Adrenal gland (tissue), 12 donors: ENCODE results near the gene PRDM10. TPM values are rescaled to one million over a fixed set of nuclear protein-coding genes. Genes with fewer than 3 reads are reported as not detected.

Experiments used
- DNase-seq, 7 donors: peaks; one replicate each; pipeline ENCODE4 v3.0.0-alpha.2; 2019 to 2020
- H3K27ac ChIP-seq, 5 donors: fragments of 200-600 bp; sonication (generic) in 4 of 5; 1 replicate in 3 of 5; 2 replicates in 2 of 5; pipeline versions ENCODE4 v1.5.1 to v1.8.0; 2016 to 2020; ENCODE audit warnings: mild to moderate bottlenecking in 1 of 5
- H3K27me3 ChIP-seq: fragments of 200-600 bp; 2 replicates; pipeline ENCODE4 v1.8.0; 2021
- H3K36me3 ChIP-seq, 2 donors: fragments of 200-600 bp; replicated peaks in 1 of 2; 1 replicate in 1 of 2; 2 replicates in 1 of 2; pipeline versions ENCODE4 v1.5.1 to v1.8.0; 2018 to 2022
- H3K4me1 ChIP-seq, 2 donors: fragments of 200-600 bp; replicated peaks in 1 of 2; 1 replicate in 1 of 2; 2 replicates in 1 of 2; pipeline versions ENCODE4 v1.5.1 to v1.8.0; 2018 to 2021
- H3K4me3 ChIP-seq, 4 donors: fragments of 200-600 bp; sonication (generic) in 3 of 4; one replicate each; pipeline ENCODE4 v1.5.1; 2016 to 2018
- H3K9me3 ChIP-seq, 3 donors: fragments of 200-600 bp; sonication (generic) in 1 of 3; replicated peaks in 1 of 3; 1 replicate in 2 of 3; 2 replicates in 1 of 3; pipeline versions ENCODE4 v1.5.1 to v1.8.0; 2016 to 2021
- CTCF ChIP-seq, 6 experiments: fragments of 450-650 bp in 4 of 6; fragments of 200-600 bp in 2 of 6; sonication (generic) in 1 of 6; IDR thresholded peaks; 1 replicate in 5 of 6; 2 replicates in 1 of 6; pipeline versions ENCODE4 v1.5.1 to v1.8.0; 2016 to 2021; ENCODE audit warnings: antibody characterized with exemption in 6 of 6, mild to moderate bottlenecking in 2 of 6, moderate library complexity in 1 of 6
- POLR2A ChIP-seq, 2 donors: fragments of 450-650 bp; IDR thresholded peaks; one replicate each; pipeline ENCODE4 v1.6.1; 2017; ENCODE audit warnings: antibody characterized with exemption in 2 of 2, mild to moderate bottlenecking in 2 of 2, moderate library complexity in 1 of 2
- WGBS, 4 donors: extraction: QIAGEN DNeasy Blood & Tissue Kit in 2 of 4; methylation state at CpG; one replicate each; pipeline versions ENCODE4 v1.1.5 to v1.1.7; 2013 to 2017; 5-methylcytosine and 5-hydroxymethylcytosine counted together
- intact Hi-C, 2 donors: fragments of 100-400 bp; cut with DNase I; formaldehyde crosslinking; loops; one replicate each; pipeline versions ENCODE4 v1.14.1 to v1.15.0; 2022 to 2023
- polyA plus RNA-seq, 3 donors: library from polyadenylated mRNA; stranded (reverse); fragments of 200-250 nt in 2 of 3; fragments of 350-450 nt in 1 of 3; fragmentation: Illumina TruSeq in 1 of 3; extraction: RNeasy Lipid Tissue Mini Kit (QIAGEN cat#74804) in 1 of 3; gene quantifications; one replicate each; pipeline ENCODE4 v1.2.3, GENCODE V29; 2013 to 2014
- total RNA-seq, 9 donors: library from RNA; depleted of rRNA in 4 of 9; stranded (reverse); fragments of >200 nt in 4 of 9; fragments of 120-200 nt in 1 of 9; fragmentation: NEBNext Ultra II Directional in 1 of 9; extraction: Animal tissue kit (Norgen Biotek cat#: 25700) in 1 of 9; gene quantifications; one replicate each; pipeline versions ENCODE4 v1.1.0 to v1.2.4, GENCODE V29; 2013 to 2023
- donor health status: healthy with polysubstance abuse.
- donor health status: Bipolar disorder and iron deficiency.
- donor health status: DM: yes; HTN: yes; CAD: no.
- donor health status: DM: no; HTN: no; CAD: no.
- donor health status: DM: no; HTN: no; CAD: no.
- donor health status: DM: yes; HTN: yes; CAD: no.

Gene PRDM10
- total and polyA plus RNA-seq, 12 donors: 2.3 to 10.1 (median 6.4) TPM

- TF ChIP-seq CTCF (IDR thresholded peaks at IDR 0.05) (no peak), POLR2A (IDR thresholded peaks at IDR 0.05) (no peak)
- intact Hi-C loops: no loop called here
- Histone ChIP-seq H3K9me3 (no peaks in the 10 kb centered on the region), H3K27me3 (no peaks in the 10 kb centered on the region), H3K4me3 (no peak overlapping the region), H3K36me3 (no peaks in the 10 kb centered on the region), H3K27ac (no peak overlapping the region), H3K4me1 (no peaks in the 10 kb centered on the region)
- DNase-seq: peak in 1 of 7 donors; percentile 25
- 96 to 100% (median 97%) methylated on average over 2 of the region's 2 CpGs for WGBS, 4 donors
Observed at GRCh38 chr11:129975543-129975942, 27.1 kb downstream of the PRDM10 start.

GRCh38 chr11:129974672-129975071, 28.0 kb downstream of the PRDM10 start:
- Histone ChIP-seq H3K27ac (no peak overlapping the region), H3K36me3 (no peaks in the 10 kb centered on the region), H3K27me3 (no peaks in the 10 kb centered on the region), H3K9me3 (no peaks in the 10 kb centered on the region), H3K4me3 (no peak overlapping the region), H3K4me1 (no peaks in the 10 kb centered on the region)
- DNase-seq: no peak
- TF ChIP-seq POLR2A (IDR thresholded peaks at IDR 0.05) (no peak), CTCF (IDR thresholded peaks at IDR 0.05) (no peak)
- intact Hi-C loops: no loop called here
- 88 to 91% (median 89%) methylated on average over 11 of the region's 11 CpGs for WGBS, 4 donors

- intact Hi-C loops: no loop called here
- DNase-seq: no peak
- no peaks in the 10 kb centered on the region for H3K27me3 ChIP-seq
- TF ChIP-seq CTCF (IDR thresholded peaks at IDR 0.05) (no peak), POLR2A (IDR thresholded peaks at IDR 0.05) (no peak)
- no peak overlapping the region for H3K4me3 ChIP-seq
- no peak overlapping the region for H3K27ac ChIP-seq
- no peaks in the 10 kb centered on the region for H3K4me1 ChIP-seq
- H3K36me3 ChIP-seq: no peaks in the 10 kb centered on the region
- H3K9me3 ChIP-seq: no peaks in the 10 kb centered on the region
Observed at GRCh38 chr11:129974237-129974636, 28.4 kb downstream of the PRDM10 start.

GRCh38 chr11:129973809-129974208, 28.8 kb downstream of the PRDM10 start:
- DNase-seq: peak in 1 of 7 donors; percentile 25
- no peak overlapping the region for H3K27ac ChIP-seq
- no peak overlapping the region for H3K4me3 ChIP-seq
- no peaks in the 10 kb centered on the region for H3K9me3 ChIP-seq
- intact Hi-C loops: no loop called here
- no peak for TF ChIP-seq POLR2A (IDR thresholded peaks at IDR 0.05)
- no peak for TF ChIP-seq CTCF (IDR thresholded peaks at IDR 0.05)
- no peaks in the 10 kb centered on the region for H3K36me3 ChIP-seq
- no peaks in the 10 kb centered on the region for H3K27me3 ChIP-seq
- 83 to 91% (median 85%) methylated on average over 3 to 5 of the region's 5 CpGs for WGBS, 4 donors
- H3K4me1 ChIP-seq: no peaks in the 10 kb centered on the region
